UCSD-AML1 (cell line): ENCODE measurements around the gene ELP2.
"Not testable (repeated sequence)": the region's sequence is repeated elsewhere in the genome, so short reads cannot be mapped to it uniquely, and the experiment has no call there.

Experiments used
- DNase-seq: peaks from one replicate; lab custom pipeline; 2025; ENCODE audit not compliant: unreplicated experiment; lab: John Stamatoyannopoulos, UW

The ELP2 gene

GRCh38 chr18:36187826-36188721 lies 58.4 kb downstream of the ELP2 start:
- DNase-seq, result no peak

GRCh38 chr18:36188916-36189315 lies 59.2 kb downstream of the ELP2 start:
- no peak for DNase-seq

- DNase-seq, result no peak
Observed at GRCh38 chr18:36189486-36189885, 59.8 kb downstream of the ELP2 start.

- no peak for DNase-seq
Observed at GRCh38 chr18:36191286-36191685, 61.6 kb downstream of the ELP2 start.

GRCh38 chr18:36191711-36192110 lies 62.0 kb downstream of the ELP2 start:
- no peak for DNase-seq

GRCh38 chr18:36194600-36195315 lies 65.1 kb downstream of the ELP2 start:
- DNase-seq, result no peak

GRCh38 chr18:36195427-36196122 lies 65.9 kb downstream of the ELP2 start:
- no peak for DNase-seq

GRCh38 chr18:36196238-36196995 lies 66.7 kb downstream of the ELP2 start:
- DNase-seq, result no peak

- no peak for DNase-seq
Observed at GRCh38 chr18:36197511-36198166, 67.9 kb downstream of the ELP2 start.

- no peak for DNase-seq
Observed at GRCh38 chr18:36199691-36200295, 70.1 kb downstream of the ELP2 start.

GRCh38 chr18:36200354-36200771 lies 70.7 kb downstream of the ELP2 start:
- DNase-seq, result no peak

GRCh38 chr18:36201765-36202164 lies 72.1 kb downstream of the ELP2 start:
- DNase-seq, result no peak

GRCh38 chr18:36203360-36203895 lies 73.7 kb downstream of the ELP2 start:
- no peak for DNase-seq

GRCh38 chr18:36205166-36205565 lies 75.5 kb downstream of the ELP2 start:
- DNase-seq, result no peak

GRCh38 chr18:36207303-36207702 lies 77.6 kb downstream of the ELP2 start:
- DNase-seq, result no peak

GRCh38 chr18:36207969-36208368 lies 78.3 kb downstream of the ELP2 start:
- not testable (repeated sequence) for DNase-seq

- no peak for DNase-seq
Observed at GRCh38 chr18:36211612-36212065, 81.9 kb downstream of the ELP2 start.

GRCh38 chr18:36212301-36213171 lies 82.8 kb downstream of the ELP2 start:
- DNase-seq, result no peak

GRCh38 chr18:36214811-36215210 lies 85.1 kb downstream of the ELP2 start:
- DNase-seq, result no peak
